SJSA1 (cell line): ENCODE data around the gene MAFF. TPM values are rescaled to one million over a fixed set of nuclear protein-coding genes. Genes with fewer than 3 reads are reported as not detected.
A peak's percentile ranks its signal among the peaks of the same experiment; 100 is the strongest.

Source experiments
- DNase-seq, 2 experiments: peaks; one replicate each; pipeline ENCODE4 v3.0.0-alpha.2; 2015 to 2020; ENCODE audit warnings: low spot score in 2 of 2, low read depth in 1 of 2
- H3K27ac ChIP-seq: fragments of 250-450 bp; sonication (Bioruptor Pico); 2 replicates; pipeline ENCODE4 v1.5.1; 2020; ENCODE audit warnings: mild to moderate bottlenecking, moderate library complexity
- H3K27me3 ChIP-seq: fragments of 250-450 bp; sonication (Bioruptor Pico); replicated peaks from 2 replicates; pipeline ENCODE4 v1.5.1; 2020; ENCODE audit warnings: mild to moderate bottlenecking, moderate library complexity
- H3K36me3 ChIP-seq: fragments of 250-450 bp; sonication (Bioruptor Pico); 2 replicates; pipeline ENCODE4 v1.5.1; 2020; ENCODE audit warnings: mild to moderate bottlenecking
- H3K4me1 ChIP-seq: fragments of 250-450 bp; sonication (Bioruptor Pico); replicated peaks from 2 replicates; pipeline ENCODE4 v1.6.1; 2021; ENCODE audit warnings: mild to moderate bottlenecking
- H3K4me3 ChIP-seq: fragments of 250-450 bp; sonication (Bioruptor Pico); 2 replicates; pipeline ENCODE4 v1.5.1; 2020; ENCODE audit warnings: mild to moderate bottlenecking
- H3K9me3 ChIP-seq: fragments of 250-450 bp; sonication (Bioruptor Pico); replicated peaks from 2 replicates; pipeline ENCODE4 v1.5.1; 2020; ENCODE audit warnings: mild to moderate bottlenecking
- total RNA-seq: library from RNA; depleted of rRNA; stranded (reverse); fragments of >200 nt; shearing (Covaris generic); gene quantifications from 2 replicates; pipeline ENCODE4 v1.2.3, GENCODE V29; 2014

MAFF gene
- total RNA-seq, 1 experiment from 2014 or later = 52.1 TPM

- no peaks in the 10 kb centered on the region for H3K36me3 ChIP-seq
- H3K4me1 ChIP-seq = peaks cover 28% of the 10 kb centered on the region
- no peak for DNase-seq
- H3K4me3 ChIP-seq = no peak overlapping the region
- H3K9me3 ChIP-seq = no peaks in the 10 kb centered on the region
- H3K27ac ChIP-seq = no peak overlapping the region; the same call in 1 of the 2 replicates
- no peaks in the 10 kb centered on the region for H3K27me3 ChIP-seq
Observed at GRCh38 chr22:38187413-38188212, 14.2 kb upstream of the MAFF start.

DNA sequence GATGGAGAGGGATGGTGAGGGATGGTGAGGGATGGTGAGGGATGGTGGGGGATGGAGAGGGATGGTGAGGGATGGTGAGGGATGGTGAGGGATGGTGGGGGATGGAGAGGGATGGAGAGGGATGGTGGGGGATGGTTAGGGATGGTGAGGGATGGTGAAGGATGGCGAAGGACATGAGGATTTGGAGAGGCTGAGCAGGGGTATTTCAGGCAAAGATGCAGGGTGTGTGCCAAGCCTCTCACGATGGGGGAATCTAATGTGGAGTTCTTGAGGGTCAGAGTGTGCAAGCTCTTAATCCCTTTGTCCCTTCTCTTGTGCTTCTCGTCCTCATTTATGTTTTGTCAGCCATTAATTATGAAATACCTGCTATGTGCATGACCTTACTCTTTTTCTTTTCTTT lies 12.7 kb upstream of the MAFF start:
- DNase-seq = no peak
- no peaks in the 10 kb centered on the region for H3K27me3 ChIP-seq
- H3K36me3 ChIP-seq = no peaks in the 10 kb centered on the region
- H3K9me3 ChIP-seq = no peaks in the 10 kb centered on the region
- H3K4me3 ChIP-seq = no peak overlapping the region
- no peak overlapping the region for H3K27ac ChIP-seq
- peaks cover 28% of the 10 kb centered on the region for H3K4me1 ChIP-seq

- H3K27ac ChIP-seq = no peak overlapping the region
- H3K27me3 ChIP-seq = no peaks in the 10 kb centered on the region
- no peak for DNase-seq
- H3K4me1 ChIP-seq = peaks cover 32% of the 10 kb centered on the region
- no peaks in the 10 kb centered on the region for H3K36me3 ChIP-seq
- H3K9me3 ChIP-seq = no peaks in the 10 kb centered on the region
- H3K4me3 ChIP-seq = no peak overlapping the region
Observed at GRCh38 chr22:38190581-38190980, 11.2 kb upstream of the MAFF start.

DNA sequence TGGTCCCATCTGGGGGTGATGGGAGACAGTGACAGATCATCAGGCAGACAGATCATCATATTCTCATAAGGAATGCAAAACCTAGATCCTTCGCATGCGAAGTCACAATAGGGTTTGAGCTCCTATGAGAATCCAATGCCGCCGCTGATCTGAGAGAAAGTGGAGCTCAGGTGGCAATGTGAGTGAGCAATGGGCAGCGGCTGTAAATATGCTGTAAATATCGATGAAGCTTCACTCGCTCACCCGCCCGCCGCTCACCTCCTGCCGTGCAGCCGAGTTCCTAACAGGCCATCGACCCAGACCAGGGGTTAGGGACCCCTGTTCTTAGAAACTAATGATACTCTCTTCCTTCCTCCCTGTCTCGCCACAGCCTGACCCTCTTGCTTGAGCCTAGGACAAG lies 10.7 kb upstream of the MAFF start:
- no peak for DNase-seq
- Histone ChIP-seq H3K9me3 (no peaks in the 10 kb centered on the region), H3K27me3 (no peaks in the 10 kb centered on the region), H3K27ac (no peak overlapping the region), H3K4me3 (no peak overlapping the region), H3K36me3 (no peaks in the 10 kb centered on the region), H3K4me1 (peaks cover 30% of the 10 kb centered on the region)

- Histone ChIP-seq H3K27me3 (no peaks in the 10 kb centered on the region), H3K27ac (no peak overlapping the region), H3K4me1 (peaks cover 22% of the 10 kb centered on the region), H3K9me3 (no peaks in the 10 kb centered on the region), H3K36me3 (no peaks in the 10 kb centered on the region), H3K4me3 (no peak overlapping the region)
- no peak for DNase-seq
Observed at GRCh38 chr22:38191731-38192474, 9.9 kb upstream of the MAFF start.

GRCh38 chr22:38192475-38192863 lies 9.3 kb upstream of the MAFF start:
- Histone ChIP-seq H3K4me1 (peaks cover 16% of the 10 kb centered on the region), H3K27me3 (no peaks in the 10 kb centered on the region), H3K27ac (no peak overlapping the region), H3K36me3 (no peaks in the 10 kb centered on the region), H3K4me3 (no peak overlapping the region), H3K9me3 (no peaks in the 10 kb centered on the region)
- no peak for DNase-seq

- Histone ChIP-seq H3K4me1 (peaks cover 11% of the 10 kb centered on the region), H3K36me3 (no peaks in the 10 kb centered on the region), H3K4me3 (no peak overlapping the region), H3K9me3 (no peaks in the 10 kb centered on the region), H3K27me3 (no peaks in the 10 kb centered on the region), H3K27ac (no peak overlapping the region)
- DNase-seq = no peak
Observed at GRCh38 chr22:38193580-38193979, 8.2 kb upstream of the MAFF start.

DNA sequence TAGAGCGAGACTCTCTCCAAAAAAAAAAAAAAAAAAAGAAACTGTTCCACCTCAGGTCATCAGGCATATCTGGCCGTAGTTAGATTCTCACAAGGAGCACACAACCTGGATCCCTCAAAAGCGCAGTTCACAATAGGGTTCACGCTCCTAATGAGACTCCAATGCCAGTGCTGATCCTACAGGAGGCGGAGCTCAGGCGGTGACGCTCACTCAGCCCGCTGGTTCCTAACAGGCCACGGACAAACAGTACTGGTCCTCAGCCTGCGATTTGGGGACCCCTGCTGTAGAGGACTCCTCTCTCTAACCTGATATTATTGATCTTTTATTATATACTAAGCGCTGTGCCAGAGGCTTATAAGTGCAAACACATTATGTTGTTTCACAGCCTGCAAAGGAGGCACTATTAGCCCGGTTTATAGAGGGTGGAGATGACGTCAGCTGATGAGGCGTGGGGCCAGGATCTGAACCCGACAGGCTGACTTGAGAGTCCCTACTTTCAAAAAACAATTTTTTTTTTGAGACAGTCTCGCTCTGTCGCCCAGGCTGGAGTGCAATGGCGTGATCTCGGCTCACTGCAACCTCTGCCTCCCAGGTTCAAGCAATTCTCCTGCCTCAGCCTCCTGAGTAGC lies 4.9 kb upstream of the MAFF start:
- Histone ChIP-seq H3K27me3 (no peaks in the 10 kb centered on the region), H3K4me3 (no peak overlapping the region), H3K36me3 (peaks cover under 1% of the 10 kb centered on the region), H3K4me1 (peaks cover 21% of the 10 kb centered on the region), H3K9me3 (no peaks in the 10 kb centered on the region; the same call in 1 of the 2 replicates), H3K27ac (no peak overlapping the region)
- DNase-seq = no peak

DNA sequence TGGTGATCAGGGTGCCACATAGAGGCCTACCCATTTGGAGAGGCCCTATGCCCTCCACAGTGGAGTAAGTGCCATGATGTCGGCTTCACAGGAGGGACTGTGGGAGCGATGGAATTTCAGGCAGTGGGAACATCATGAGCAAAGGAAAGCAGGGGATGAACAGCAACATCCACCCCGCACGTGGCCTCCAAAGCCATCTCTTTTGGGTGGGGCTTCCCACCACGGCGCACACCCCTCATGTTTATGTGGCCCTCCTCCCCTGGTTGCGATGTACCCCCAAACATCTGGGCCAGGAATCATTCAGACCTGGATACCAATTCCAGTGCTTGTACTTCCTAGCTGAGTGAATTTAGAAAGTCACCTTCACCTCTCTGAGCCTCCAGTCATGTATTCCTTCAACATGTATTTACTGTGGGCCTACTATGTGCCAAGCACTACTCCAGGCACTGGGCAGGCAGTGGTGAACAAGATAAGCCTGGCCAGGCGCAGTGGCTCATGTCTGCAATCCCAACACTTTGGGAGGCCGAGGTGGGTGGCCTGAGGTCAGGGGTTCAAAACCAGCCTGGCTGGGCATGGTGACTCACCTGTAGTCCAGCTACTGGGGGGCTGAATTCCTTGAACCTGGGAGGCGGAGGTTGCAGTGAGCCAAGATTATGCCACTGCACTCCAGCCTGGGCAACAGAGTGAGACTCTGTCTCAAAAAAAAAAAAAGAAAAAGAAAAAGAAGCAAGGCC lies 1.8 kb upstream of the MAFF start:
- peaks cover 25% of the 10 kb centered on the region for H3K36me3 ChIP-seq
- H3K9me3 ChIP-seq = no peaks in the 10 kb centered on the region; the same call in 1 of the 2 replicates
- no peak overlapping the region for H3K4me3 ChIP-seq
- H3K27ac ChIP-seq = no peak overlapping the region
- no peak for DNase-seq
- no peaks in the 10 kb centered on the region for H3K27me3 ChIP-seq
- peaks cover 37% of the 10 kb centered on the region for H3K4me1 ChIP-seq

- DNase-seq = peak in 1 of 2 experiments; percentile 48
- peak overlapping the region; percentile 89 for H3K4me3 ChIP-seq
- no peak overlapping the region; the same call in 1 of the 2 replicates for H3K27ac ChIP-seq
- H3K9me3 ChIP-seq = no peaks in the 10 kb centered on the region; the same call in 1 of the 2 replicates
- peaks cover 32% of the 10 kb centered on the region for H3K36me3 ChIP-seq
- peaks cover 43% of the 10 kb centered on the region for H3K4me1 ChIP-seq
- no peaks in the 10 kb centered on the region for H3K27me3 ChIP-seq
Observed at GRCh38 chr22:38201371-38201710, 453 bp upstream of the MAFF start.

GRCh38 chr22:38202437-38203089 lies 769 bp downstream of the MAFF start:
- Histone ChIP-seq H3K4me1 (peaks cover 43% of the 10 kb centered on the region), H3K27ac (peak overlapping the region; percentile 99), H3K9me3 (no peaks in the 10 kb centered on the region; the same call in 1 of the 2 replicates), H3K4me3 (peak overlapping the region; percentile 89), H3K27me3 (no peaks in the 10 kb centered on the region), H3K36me3 (peaks cover 33% of the 10 kb centered on the region)
- peak; percentile 78 to 84 for DNase-seq

- Histone ChIP-seq H3K4me3 (peak overlapping the region; percentile 89), H3K9me3 (no peaks in the 10 kb centered on the region; the same call in 1 of the 2 replicates), H3K4me1 (peaks cover 47% of the 10 kb centered on the region), H3K27ac (peak overlapping the region; percentile 99), H3K36me3 (peaks cover 40% of the 10 kb centered on the region), H3K27me3 (no peaks in the 10 kb centered on the region)
- DNase-seq = no peak
Observed at GRCh38 chr22:38203090-38203810, 1.5 kb downstream of the MAFF start.
